Nephron (organoid): Measurements from ENCODE around the gene MYOCD.

ENCODE experiments used
- H3K27ac Mint-ChIP-seq, 3 experiments: 2 replicates each; pipeline ENCODE4 v1.8.0; 2020; ENCODE audit warnings: mixed read lengths in 3 of 3, mild to moderate bottlenecking in 2 of 3, moderate library complexity in 1 of 3
- H3K27me3 Mint-ChIP-seq: 2 replicates; pipeline ENCODE4 v1.8.0; 2021; ENCODE audit warnings: low read depth, mild to moderate bottlenecking, moderate library complexity, mixed read lengths
- H3K36me3 Mint-ChIP-seq: 2 replicates; pipeline ENCODE4 v1.8.0; 2020; ENCODE audit warnings: low read depth, mixed read lengths
- H3K4me1 Mint-ChIP-seq: 2 replicates; pipeline ENCODE4 v1.8.0; 2020; ENCODE audit warnings: mixed read lengths
- H3K4me3 Mint-ChIP-seq, 3 experiments: 2 replicates each; pipeline ENCODE4 v1.8.0; 2020; ENCODE audit warnings: mild to moderate bottlenecking in 3 of 3, mixed read lengths in 3 of 3, moderate library complexity in 2 of 3
- H3K9me3 Mint-ChIP-seq: 2 replicates; pipeline ENCODE4 v1.8.0; 2020; ENCODE audit warnings: mixed read lengths
- CTCF ChIP-seq, 3 experiments: fragments of 200-600 bp; sonication (generic); IDR thresholded peaks; one replicate each; pipeline ENCODE4 v1.5.0; 2021; ENCODE audit warnings: antibody characterized with exemption in 3 of 3; ENCODE audit not compliant: unreplicated experiment in 3 of 3

Gene MYOCD

GRCh38 chr17:12814718-12815117 lies 149.0 kb downstream of the MYOCD start:
- TF ChIP-seq CTCF (IDR thresholded peaks at IDR 0.05; ENCODE audit: unreplicated experiment in 3 of 3) = no peak
- no peak overlapping the region for H3K4me3 Mint-ChIP-seq

GRCh38 chr17:12815642-12816141 lies 150.0 kb downstream of the MYOCD start:
- Mint-ChIP-seq H3K27me3 (no peaks in the 10 kb centered on the region), H3K9me3 (peaks cover 12% of the 10 kb centered on the region), H3K4me3 (no peak overlapping the region)

More at GRCh38 chr17:12814718-12815117, 149.0 kb downstream of the MYOCD start:
- Mint-ChIP-seq H3K36me3 (peaks cover 4% of the 10 kb centered on the region), H3K4me1 (peaks cover 6% of the 10 kb centered on the region), H3K27me3 (no peaks in the 10 kb centered on the region), H3K27ac (no peak overlapping the region), H3K9me3 (peaks cover 11% of the 10 kb centered on the region)

More at GRCh38 chr17:12815642-12816141, 150.0 kb downstream of the MYOCD start:
- peaks cover 6% of the 10 kb centered on the region for H3K4me1 Mint-ChIP-seq
- TF ChIP-seq CTCF (IDR thresholded peaks at IDR 0.05; ENCODE audit: unreplicated experiment in 3 of 3) = no peak
- peak overlapping the region in 2 of 3 experiments; percentile 1 to 4 for H3K27ac Mint-ChIP-seq
- H3K36me3 Mint-ChIP-seq = peaks cover 4% of the 10 kb centered on the region
